GM12878 (cell line): ENCODE measurements around the gene CEP170B.

Experiments used
- CHD2 ChIP-seq: IDR thresholded peaks from 2 replicates; pipeline ENCODE4 v1.6.1; 2011; ENCODE audit warnings: low read depth, low read length, improper control_type of control experiment, borderline replicate concordance
- CREB1 ChIP-seq: IDR thresholded peaks from 2 replicates; pipeline ENCODE4 v1.6.1; 2012; ENCODE audit warnings: low read depth, mild to moderate bottlenecking, inconsistent platforms
- ESRRA ChIP-seq: IDR thresholded peaks from 2 replicates; pipeline ENCODE4 v1.6.1; 2012; ENCODE audit warnings: mild to moderate bottlenecking, low read length, improper control_type of control experiment
- FOXK2 ChIP-seq: fragments of 450-650 bp; IDR thresholded peaks from 2 replicates; pipeline ENCODE4 v1.6.1; 2017; ENCODE audit warnings: mild to moderate bottlenecking, moderate library complexity
- NR2C2 ChIP-seq: IDR thresholded peaks from 2 replicates; pipeline ENCODE4 v1.6.1; 2011; ENCODE audit warnings: borderline replicate concordance, low read depth; ENCODE audit not compliant: control insufficient read depth, insufficient read length
- POLR2AphosphoS5 ChIP-seq: IDR thresholded peaks from 2 replicates; pipeline ENCODE4 v1.6.1; 2011; ENCODE audit warnings: mild to moderate bottlenecking, low read length, inconsistent platforms
- TF ChIP-seq, protein P1 (sequence below): IDR thresholded peaks from 2 replicates; pipeline ENCODE4 v1.6.1; 2011; ENCODE audit warnings: low read depth, low read length, improper control_type of control experiment, borderline replicate concordance
- TF ChIP-seq, protein P2 (sequence below): IDR thresholded peaks from 2 replicates; pipeline ENCODE4 v1.6.1; 2012; ENCODE audit warnings: mild to moderate bottlenecking, low read depth, low read length

GRCh38 chr14:104935955-104936354 is 70.9 kb downstream of the CEP170B start:
- TF ChIP-seq ESRRA: no peak
- TF ChIP-seq NR2C2: no peak
- no peak for TF ChIP-seq POLR2AphosphoS5
- TF ChIP-seq, protein P1, sequence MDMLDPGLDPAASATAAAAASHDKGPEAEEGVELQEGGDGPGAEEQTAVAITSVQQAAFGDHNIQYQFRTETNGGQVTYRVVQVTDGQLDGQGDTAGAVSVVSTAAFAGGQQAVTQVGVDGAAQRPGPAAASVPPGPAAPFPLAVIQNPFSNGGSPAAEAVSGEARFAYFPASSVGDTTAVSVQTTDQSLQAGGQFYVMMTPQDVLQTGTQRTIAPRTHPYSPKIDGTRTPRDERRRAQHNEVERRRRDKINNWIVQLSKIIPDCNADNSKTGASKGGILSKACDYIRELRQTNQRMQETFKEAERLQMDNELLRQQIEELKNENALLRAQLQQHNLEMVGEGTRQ: no peak
- TF ChIP-seq FOXK2: no peak
- TF ChIP-seq CREB1: no peak
- TF ChIP-seq, protein P2, sequence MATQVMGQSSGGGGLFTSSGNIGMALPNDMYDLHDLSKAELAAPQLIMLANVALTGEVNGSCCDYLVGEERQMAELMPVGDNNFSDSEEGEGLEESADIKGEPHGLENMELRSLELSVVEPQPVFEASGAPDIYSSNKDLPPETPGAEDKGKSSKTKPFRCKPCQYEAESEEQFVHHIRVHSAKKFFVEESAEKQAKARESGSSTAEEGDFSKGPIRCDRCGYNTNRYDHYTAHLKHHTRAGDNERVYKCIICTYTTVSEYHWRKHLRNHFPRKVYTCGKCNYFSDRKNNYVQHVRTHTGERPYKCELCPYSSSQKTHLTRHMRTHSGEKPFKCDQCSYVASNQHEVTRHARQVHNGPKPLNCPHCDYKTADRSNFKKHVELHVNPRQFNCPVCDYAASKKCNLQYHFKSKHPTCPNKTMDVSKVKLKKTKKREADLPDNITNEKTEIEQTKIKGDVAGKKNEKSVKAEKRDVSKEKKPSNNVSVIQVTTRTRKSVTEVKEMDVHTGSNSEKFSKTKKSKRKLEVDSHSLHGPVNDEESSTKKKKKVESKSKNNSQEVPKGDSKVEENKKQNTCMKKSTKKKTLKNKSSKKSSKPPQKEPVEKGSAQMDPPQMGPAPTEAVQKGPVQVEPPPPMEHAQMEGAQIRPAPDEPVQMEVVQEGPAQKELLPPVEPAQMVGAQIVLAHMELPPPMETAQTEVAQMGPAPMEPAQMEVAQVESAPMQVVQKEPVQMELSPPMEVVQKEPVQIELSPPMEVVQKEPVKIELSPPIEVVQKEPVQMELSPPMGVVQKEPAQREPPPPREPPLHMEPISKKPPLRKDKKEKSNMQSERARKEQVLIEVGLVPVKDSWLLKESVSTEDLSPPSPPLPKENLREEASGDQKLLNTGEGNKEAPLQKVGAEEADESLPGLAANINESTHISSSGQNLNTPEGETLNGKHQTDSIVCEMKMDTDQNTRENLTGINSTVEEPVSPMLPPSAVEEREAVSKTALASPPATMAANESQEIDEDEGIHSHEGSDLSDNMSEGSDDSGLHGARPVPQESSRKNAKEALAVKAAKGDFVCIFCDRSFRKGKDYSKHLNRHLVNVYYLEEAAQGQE: no peak
- TF ChIP-seq CHD2: no peak
